ENCODE measurements around the gene SLC25A21.
"Not testable (repeated sequence)": the region's sequence is repeated elsewhere in the genome, so short reads cannot be mapped to it uniquely, and the experiment has no call there.

SLC25A21 gene

DNA sequence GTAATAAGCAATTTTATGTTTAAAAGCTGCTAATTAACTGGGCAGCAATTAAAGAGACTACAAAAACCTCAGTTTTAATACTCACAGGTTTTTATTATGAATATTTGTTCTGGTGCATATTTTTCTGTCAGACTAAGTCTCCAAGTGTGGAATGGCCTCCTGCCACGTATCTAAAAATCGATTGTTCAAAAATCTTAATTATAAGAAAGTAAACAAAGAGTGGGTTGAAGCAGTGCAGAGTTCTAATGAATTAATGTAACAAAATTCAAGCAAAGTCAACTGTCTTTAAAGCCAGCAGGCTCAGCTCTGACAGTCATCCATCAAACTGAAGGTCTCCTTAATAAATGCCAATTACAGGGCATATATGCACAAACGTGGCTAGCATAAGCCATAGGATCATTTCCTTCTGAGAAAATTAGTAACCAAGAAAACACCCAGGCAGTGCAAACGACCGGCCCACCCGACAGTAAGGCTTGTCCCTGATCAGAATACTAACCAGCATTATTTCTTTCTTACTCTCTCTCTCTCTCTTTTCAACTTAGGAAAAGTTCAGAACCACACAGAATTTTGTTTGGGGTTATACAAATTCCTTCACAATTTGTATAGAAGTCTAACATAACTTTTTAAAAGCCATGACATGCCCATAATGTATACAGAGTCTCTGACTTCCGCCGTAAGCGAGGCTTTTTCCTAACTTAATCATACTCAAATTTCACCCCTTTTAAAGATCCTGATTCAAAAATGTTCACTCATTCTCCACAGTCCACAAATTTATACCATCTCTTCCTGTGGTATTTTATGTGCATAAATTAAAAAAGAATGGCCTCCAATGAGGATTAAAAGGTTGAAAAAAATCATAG is 83.8 kb downstream of the SLC25A21 start:
- no peak for DNase-seq (ENCODE audit: low read depth)

- no peak for DNase-seq (ENCODE audit: low read depth)
Measured at GRCh38 chr14:37087520-37087919, 84.9 kb downstream of the SLC25A21 start.

DNA sequence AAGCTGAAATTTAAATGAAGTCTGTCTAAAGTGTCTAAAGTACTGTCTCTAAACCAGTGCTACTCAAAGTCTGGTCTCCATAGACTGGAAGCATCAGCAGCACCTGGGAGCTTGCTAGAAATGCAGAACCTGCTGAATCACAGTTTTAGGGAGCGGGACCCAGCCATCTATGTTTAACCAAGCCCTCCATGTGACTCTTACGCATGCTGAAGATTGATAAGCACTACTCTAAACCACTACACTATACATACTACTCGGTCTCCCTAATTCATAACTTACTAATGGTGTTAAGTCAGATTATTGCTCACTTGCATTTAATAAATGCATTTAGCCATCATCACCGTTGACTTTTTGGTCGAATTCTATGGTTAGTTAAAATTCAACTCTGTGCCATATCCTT is 88.8 kb downstream of the SLC25A21 start:
- DNase-seq (ENCODE audit: low read depth) = no peak

- DNase-seq (ENCODE audit: low read depth) = no peak
Measured at GRCh38 chr14:37082449-37082848, 90.0 kb downstream of the SLC25A21 start.

- DNase-seq (ENCODE audit: low read depth) = no peak
Measured at GRCh38 chr14:37081856-37082255, 90.5 kb downstream of the SLC25A21 start.

- no peak for DNase-seq (ENCODE audit: low read depth)
Measured at GRCh38 chr14:37081218-37081617, 91.2 kb downstream of the SLC25A21 start.

DNA sequence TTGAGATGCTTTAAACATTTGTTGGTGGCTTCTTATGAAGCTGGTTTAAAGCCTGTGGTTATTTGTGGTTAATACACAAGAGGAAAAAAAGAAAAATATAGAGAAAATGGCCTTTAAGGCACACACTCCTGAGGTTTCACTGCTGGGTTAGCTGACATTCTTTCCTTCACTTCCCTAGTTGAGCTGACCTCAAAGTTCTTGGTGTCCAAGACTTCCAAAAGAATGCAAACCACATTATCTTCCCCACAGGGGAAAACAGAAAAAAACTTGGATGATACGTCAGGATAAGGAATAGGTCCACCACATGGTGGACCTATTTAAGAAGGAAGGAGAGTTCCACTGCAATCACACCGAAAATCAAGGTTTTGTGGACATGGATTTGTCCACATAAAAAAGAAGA is 94.3 kb downstream of the SLC25A21 start:
- DNase-seq (ENCODE audit: low read depth) = no peak

- not testable (repeated sequence) for DNase-seq (ENCODE audit: low read depth)
Measured at GRCh38 chr14:37074320-37074719, 98.1 kb downstream of the SLC25A21 start.

GRCh38 chr14:37063467-37064240 is 108.8 kb downstream of the SLC25A21 start:
- no peak for DNase-seq (ENCODE audit: low read depth)

DNA sequence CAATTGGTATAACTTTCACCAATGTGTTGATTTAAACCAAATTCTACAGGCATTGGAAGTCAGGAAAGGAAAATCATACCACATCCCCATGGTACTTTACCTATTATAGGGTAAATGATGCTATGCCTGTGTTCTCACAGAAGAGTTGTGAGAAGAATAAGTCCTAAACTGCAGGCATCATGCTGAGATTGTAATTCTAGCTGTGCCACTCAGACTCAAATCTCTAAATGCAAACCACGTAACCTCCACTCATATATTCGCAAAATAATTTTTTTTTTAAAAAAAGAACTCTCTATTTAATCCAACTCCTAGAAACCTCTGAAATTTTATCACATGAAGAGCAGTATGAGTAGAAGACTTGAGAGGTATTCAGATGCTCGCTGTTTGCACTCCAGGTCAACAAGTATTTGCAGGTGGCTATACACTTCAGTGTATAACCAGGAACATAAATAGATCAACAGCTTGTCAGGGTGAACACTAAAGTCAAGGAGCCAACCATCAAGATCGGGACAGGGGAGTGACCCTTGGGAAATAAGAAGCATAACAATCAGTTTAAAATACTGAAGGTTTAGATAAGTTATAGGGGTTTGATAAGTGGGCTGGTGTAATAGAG is 110.1 kb downstream of the SLC25A21 start:
- no peak for DNase-seq (ENCODE audit: low read depth)

GRCh38 chr14:37061697-37062096 is 110.7 kb downstream of the SLC25A21 start:
- DNase-seq (ENCODE audit: low read depth) = no peak

GRCh38 chr14:37060496-37061260 is 111.7 kb downstream of the SLC25A21 start:
- DNase-seq (ENCODE audit: low read depth) = no peak

- no peak for DNase-seq (ENCODE audit: low read depth)
Measured at GRCh38 chr14:37057776-37058175, 114.6 kb downstream of the SLC25A21 start.

DNA sequence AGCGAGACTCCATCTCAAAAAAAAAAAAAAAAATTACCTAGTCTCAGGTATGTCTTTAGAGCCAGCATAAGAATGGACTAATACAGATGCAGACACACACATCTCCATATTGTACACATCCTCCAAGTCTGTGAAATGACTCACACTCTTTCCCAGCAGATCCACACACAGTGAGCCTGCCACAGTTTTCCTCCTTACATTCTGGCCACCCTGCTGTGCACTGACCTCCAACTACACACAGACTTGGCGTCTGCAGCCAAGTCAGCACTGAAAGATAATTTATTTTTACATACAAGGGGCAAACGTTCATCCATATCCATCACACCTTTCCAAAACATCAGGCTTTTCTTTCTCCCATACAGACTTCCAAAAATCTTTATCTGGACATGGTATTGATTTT is 115.9 kb downstream of the SLC25A21 start:
- DNase-seq (ENCODE audit: low read depth) = no peak

GRCh38 chr14:37054869-37055268 is 117.5 kb downstream of the SLC25A21 start:
- no peak for DNase-seq (ENCODE audit: low read depth)

GRCh38 chr14:37054144-37054543 is 118.3 kb downstream of the SLC25A21 start:
- DNase-seq (ENCODE audit: low read depth) = no peak

DNA sequence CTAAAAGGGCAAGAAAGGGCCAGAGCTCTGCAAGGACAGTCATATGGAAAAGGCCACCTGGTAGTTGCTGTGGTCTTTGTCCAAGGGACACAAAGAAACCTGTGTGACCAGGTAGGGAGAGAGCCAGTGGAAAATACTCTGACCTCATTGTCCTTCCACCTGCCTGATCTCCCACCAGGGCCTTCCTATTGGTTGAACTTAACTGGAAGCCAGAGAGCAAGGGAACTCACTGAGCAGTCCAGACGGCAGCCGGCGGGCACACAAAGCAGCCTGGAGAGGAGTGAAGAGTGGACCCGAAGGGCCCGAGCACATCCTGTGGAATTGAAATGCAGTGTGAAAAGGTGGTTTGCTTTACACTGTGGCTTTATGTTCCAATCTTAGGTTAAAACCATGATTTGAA is 120.7 kb downstream of the SLC25A21 start:
- DNase-seq (ENCODE audit: low read depth) = no peak

- DNase-seq (ENCODE audit: low read depth) = no peak
Measured at GRCh38 chr14:37051153-37051552, 121.3 kb downstream of the SLC25A21 start.

DNA sequence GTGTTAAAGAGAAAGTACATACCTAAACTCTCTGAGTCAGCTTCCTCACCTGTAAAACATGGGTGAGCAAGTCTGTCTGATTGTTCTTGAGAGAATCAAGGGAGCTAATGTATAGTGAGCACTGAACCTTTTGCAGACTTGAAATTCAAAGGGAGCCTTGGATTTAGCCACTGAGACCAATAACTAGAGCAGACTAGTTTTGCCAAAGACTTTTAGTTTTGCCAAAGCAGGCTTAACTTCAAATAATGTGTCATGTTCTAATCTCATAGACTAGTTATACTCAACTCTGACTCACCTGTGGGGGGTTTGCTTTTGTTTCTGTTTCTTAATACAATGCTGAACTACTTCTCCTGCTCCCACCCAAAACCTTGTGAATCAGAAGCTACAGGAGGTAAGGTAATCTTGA is 123.7 kb downstream of the SLC25A21 start:
- no peak for DNase-seq (ENCODE audit: low read depth)

DNA sequence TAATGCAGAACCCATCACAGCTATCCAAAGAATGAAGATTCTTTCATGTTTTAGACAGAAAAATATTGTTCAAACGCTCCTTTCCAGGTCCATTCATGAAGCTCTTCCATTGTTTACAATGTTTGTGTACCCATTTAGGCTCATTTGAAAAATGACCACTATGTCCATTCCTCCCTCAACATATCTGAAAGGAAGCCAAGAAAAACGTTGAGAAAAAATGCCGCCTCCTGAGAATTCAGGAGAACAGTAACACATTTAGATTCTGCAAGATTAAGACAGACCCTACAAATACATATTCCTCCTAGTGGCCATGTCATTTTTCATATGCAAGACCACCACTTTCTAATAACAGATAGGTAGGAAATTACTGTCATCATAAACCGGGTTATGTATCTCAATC is 124.4 kb downstream of the SLC25A21 start:
- DNase-seq (ENCODE audit: low read depth) = no peak

- DNase-seq (ENCODE audit: low read depth) = no peak
Measured at GRCh38 chr14:37047226-37047625, 125.2 kb downstream of the SLC25A21 start.

GRCh38 chr14:37046815-37047214 is 125.6 kb downstream of the SLC25A21 start:
- DNase-seq (ENCODE audit: low read depth) = no peak

Measured in stimulated activated CD8-positive, alpha-beta memory T cell treated with anti-CD3 and anti-CD28 coated beads, Interleukin-12 subunit alpha, Interleukin-12 subunit beta, amount 100 ng/mL, for 1 hour (primary cell).